Glutamatergic neuron (in vitro differentiated cells): ENCODE measurements around the gene RAI1. TPM values are rescaled to one million over a fixed set of nuclear protein-coding genes. Genes with fewer than 3 reads are reported as not detected.
"Not testable (repeated sequence)": the region's sequence is repeated elsewhere in the genome, so short reads cannot be mapped to it uniquely, and the experiment has no call there.

ENCODE experiments used
- DNase-seq: peaks from one replicate; pipeline ENCODE4 v3.0.0; 2022
- H3K27ac Mint-ChIP-seq: one replicate; pipeline ENCODE4 v1.8.0; 2020; ENCODE audit warnings: mild to moderate bottlenecking, mixed read lengths, inconsistent platforms; ENCODE audit not compliant: unreplicated experiment
- H3K27me3 Mint-ChIP-seq: one replicate; pipeline ENCODE4 v1.8.0; 2020; ENCODE audit warnings: mild to moderate bottlenecking, moderate library complexity, mixed read lengths, inconsistent platforms; ENCODE audit not compliant: unreplicated experiment
- H3K36me3 Mint-ChIP-seq: one replicate; pipeline ENCODE4 v1.8.0; 2020; ENCODE audit warnings: mild to moderate bottlenecking, mixed read lengths, inconsistent platforms; ENCODE audit not compliant: unreplicated experiment
- H3K4me1 Mint-ChIP-seq: one replicate; pipeline ENCODE4 v1.8.0; 2020; ENCODE audit warnings: mild to moderate bottlenecking, low read depth, mixed read lengths, inconsistent platforms; ENCODE audit not compliant: unreplicated experiment
- H3K4me3 Mint-ChIP-seq: one replicate; pipeline ENCODE4 v1.8.0; 2020; ENCODE audit warnings: mild to moderate bottlenecking, mixed read lengths, inconsistent platforms; ENCODE audit not compliant: unreplicated experiment
- H3K9me3 Mint-ChIP-seq: one replicate; pipeline ENCODE4 v1.8.0; 2020; ENCODE audit warnings: mild to moderate bottlenecking, moderate library complexity, mixed read lengths, inconsistent platforms; ENCODE audit not compliant: unreplicated experiment
- CTCF ChIP-seq: fragments of 200-600 bp; sonication (generic); IDR thresholded peaks from one replicate; pipeline ENCODE4 v1.5.0; 2021; ENCODE audit not compliant: partially characterized antibody, unreplicated experiment
- total RNA-seq: library from RNA; stranded (reverse); fragmentation: NEBNext Ultra II Directional; extraction: Animal tissue kit (Norgen Biotek cat#: 25700); gene quantifications from one replicate; pipeline ENCODE4 v1.2.1, GENCODE V29; 2021; ENCODE audit not compliant: unreplicated experiment

RAI1 gene
- total RNA-seq, 1 donor from 2014 or later, result 70.2 TPM

DNA sequence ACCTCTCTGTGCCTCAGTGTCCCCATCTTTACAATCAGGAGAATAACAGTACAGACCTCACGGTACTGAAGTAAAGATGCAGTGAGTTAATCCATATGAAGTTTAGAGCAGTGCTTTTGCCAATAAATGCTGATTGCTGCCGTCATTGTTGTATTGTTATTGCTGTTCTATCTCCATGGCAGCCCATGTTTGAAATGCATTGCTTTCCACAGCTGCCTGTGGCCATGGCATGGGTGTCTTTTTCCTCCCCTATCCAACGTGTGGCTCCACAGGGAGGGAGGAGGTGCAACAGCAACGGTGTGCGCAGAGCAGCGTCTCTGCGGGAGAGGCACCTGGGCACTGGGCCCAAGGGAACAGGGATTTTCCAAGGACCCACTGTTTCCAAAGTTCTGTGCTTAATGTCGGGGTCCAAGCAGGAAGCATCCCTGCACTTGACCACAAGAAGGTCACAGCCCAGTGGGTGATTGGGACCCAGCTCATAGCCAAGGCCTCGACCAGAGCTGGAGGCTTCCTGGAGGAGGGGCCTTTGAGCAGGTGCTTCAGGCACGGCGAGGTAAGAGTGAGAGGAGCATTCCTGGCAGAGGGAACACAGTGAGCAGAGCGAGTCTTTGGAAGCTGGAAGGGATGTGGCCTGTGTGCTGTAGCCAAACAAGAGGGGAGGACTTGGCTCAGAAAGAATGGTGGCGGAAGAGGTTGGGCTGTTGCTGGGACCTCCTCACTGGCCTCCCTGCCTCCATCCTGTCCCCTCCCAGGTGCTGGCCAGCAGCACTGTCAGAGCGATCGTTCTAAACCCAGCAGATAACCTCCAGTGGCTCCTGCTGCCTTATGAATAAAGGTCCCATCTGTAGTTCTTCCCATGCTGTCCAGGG is 3.9 kb downstream of the RAI1 start:
- TF ChIP-seq CTCF, result no peak
- H3K4me1 Mint-ChIP-seq, result peaks cover 25% of the 10 kb centered on the region
- H3K36me3 Mint-ChIP-seq, result no peaks in the 10 kb centered on the region
- H3K27ac Mint-ChIP-seq, result peak overlapping the region; percentile 74
- DNase-seq, result no peak
- peaks cover 9% of the 10 kb centered on the region for H3K9me3 Mint-ChIP-seq
- H3K4me3 Mint-ChIP-seq, result peak overlapping the region; percentile 72
- H3K27me3 Mint-ChIP-seq, result peaks cover 12% of the 10 kb centered on the region

- Mint-ChIP-seq H3K36me3 (no peaks in the 10 kb centered on the region), H3K27ac (peak overlapping the region; percentile 74), H3K4me1 (peaks cover 27% of the 10 kb centered on the region), H3K9me3 (peaks cover 9% of the 10 kb centered on the region), H3K27me3 (peaks cover 12% of the 10 kb centered on the region), H3K4me3 (peak overlapping the region; percentile 72)
- TF ChIP-seq CTCF, result no peak
- DNase-seq, result no peak
Observed at GRCh38 chr17:17685775-17686291, 4.6 kb downstream of the RAI1 start.

- peaks cover 56% of the 10 kb centered on the region for H3K4me1 Mint-ChIP-seq
- no peak overlapping the region for H3K4me3 Mint-ChIP-seq
- H3K27me3 Mint-ChIP-seq, result peaks cover 21% of the 10 kb centered on the region
- H3K27ac Mint-ChIP-seq, result no peak overlapping the region
- DNase-seq, result no peak
- H3K9me3 Mint-ChIP-seq, result peaks cover 11% of the 10 kb centered on the region
- TF ChIP-seq CTCF, result no peak
- no peaks in the 10 kb centered on the region for H3K36me3 Mint-ChIP-seq
Observed at GRCh38 chr17:17689312-17689711, 8.1 kb downstream of the RAI1 start.

GRCh38 chr17:17690233-17690632 is 9.0 kb downstream of the RAI1 start:
- not testable (repeated sequence) for H3K9me3 Mint-ChIP-seq, DNase-seq, H3K36me3 Mint-ChIP-seq, H3K27ac Mint-ChIP-seq, H3K4me3 Mint-ChIP-seq
- H3K27me3 Mint-ChIP-seq, result peaks cover 18% of the 10 kb centered on the region
- H3K4me1 Mint-ChIP-seq, result peaks cover 51% of the 10 kb centered on the region

DNA sequence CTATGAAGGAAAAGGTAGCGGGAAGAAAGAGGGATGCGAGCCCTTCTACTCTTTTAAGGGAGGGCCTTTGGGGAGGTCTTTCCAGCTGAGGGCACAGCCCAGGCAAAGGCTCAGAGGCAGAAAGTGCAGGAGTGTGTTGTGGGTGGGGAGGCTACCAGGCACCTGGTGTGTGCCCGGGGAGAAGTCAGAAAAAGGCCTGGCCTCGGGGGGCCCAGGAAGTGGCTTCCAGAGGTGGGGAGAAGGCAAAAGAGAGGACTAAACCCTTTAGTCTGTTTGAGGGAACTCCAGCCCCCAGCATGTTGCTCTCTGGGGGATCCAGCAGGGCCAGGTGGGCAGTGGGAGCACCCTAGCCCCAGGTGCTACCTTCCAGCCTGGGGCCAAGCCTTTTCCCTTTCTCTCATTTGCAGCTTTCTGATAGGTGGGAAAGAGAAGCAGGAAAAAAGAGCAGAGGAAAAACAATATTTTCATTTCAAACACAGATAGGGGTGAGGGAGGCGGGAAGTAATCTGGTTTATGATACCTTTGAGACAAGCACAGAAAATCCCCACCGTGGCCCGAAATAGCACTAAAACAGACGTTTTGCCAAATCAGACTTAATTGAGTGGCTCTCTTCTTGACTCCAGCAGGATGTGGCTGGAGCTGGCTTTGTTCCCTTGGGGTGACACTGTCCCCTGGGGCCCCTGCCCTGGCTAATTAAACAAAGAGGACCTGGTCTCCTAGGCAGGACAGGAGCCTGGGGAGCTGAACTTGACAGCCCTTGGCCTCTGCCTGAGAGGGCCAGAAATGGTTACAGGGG is 10.4 kb downstream of the RAI1 start:
- peaks cover 48% of the 10 kb centered on the region for H3K4me1 Mint-ChIP-seq

More for the DNA sequence above, 10.4 kb downstream of the RAI1 start:
- peaks cover 11% of the 10 kb centered on the region for H3K9me3 Mint-ChIP-seq
- DNase-seq, result peak; percentile 65
- no peaks in the 10 kb centered on the region for H3K36me3 Mint-ChIP-seq
- TF ChIP-seq CTCF, result no peak
- peaks cover 15% of the 10 kb centered on the region for H3K27me3 Mint-ChIP-seq
- H3K4me3 Mint-ChIP-seq, result peak overlapping the region; percentile 80
- peak overlapping the region; percentile 86 for H3K27ac Mint-ChIP-seq
